Measurements from ENCODE around the gene MEDAG. TPM values are rescaled to one million over a fixed set of nuclear protein-coding genes. Genes with fewer than 3 reads are reported as not detected.

The MEDAG gene
- total RNA-seq, 1 experiment from 2014 or later: 0.67 TPM

- intact Hi-C loops (cut with micrococcal nuclease; ENCODE audit: unreplicated experiment): no loop called here
- Histone ChIP-seq H3K27ac (ENCODE audit: low read length) (no peak overlapping the region), H3K36me3 (ENCODE audit: control insufficient read depth, insufficient read depth, low read length) (no peaks in the 10 kb centered on the region), H3K4me1 (ENCODE audit: control insufficient read depth, insufficient read depth, low read length) (no peaks in the 10 kb centered on the region), H3K4me3 (ENCODE audit: low read depth in 2 of 2, low read length in 2 of 2) (no peak overlapping the region), H3K27me3 (ENCODE audit: control insufficient read depth, insufficient read depth, low read length) (no peaks in the 10 kb centered on the region), H3K9me3 (ENCODE audit: control insufficient read depth, insufficient read depth, low read depth, low read length) (no peaks in the 10 kb centered on the region)
- DNase-seq (ENCODE audit: low read depth, low spot score): no peak
- ChIA-PET POLR2A (interaction anchor here (0.7 kb wide), 1 partner anchor 1068 kb away, joined by 4 read pairs; no protein-coding TSS in a partner anchor), CTCF (no interaction called here)
- no TSS peak for BruUV-seq (replicated peaks)
- ATAC-seq: no peak
- in situ Hi-C loops (cut with HindIII; ENCODE audit: low pct_unique_long_range_greater_than_20kb, low sequenced_read_pairs): no loop called here
- TF ChIP-seq TCF7L2 (IDR thresholded peaks at IDR 0.05; ENCODE audit: low read depth, low read length) (no peak), REST (IDR thresholded peaks at IDR 0.05; ENCODE audit: insufficient read depth in 1 of 2, low read depth in 2 of 2, low read length in 1 of 2) (no peak), CTCF (IDR thresholded peaks at IDR 0.05) (no peak), SIN3A (IDR thresholded peaks at IDR 0.05; ENCODE audit: borderline replicate concordance, insufficient read depth, low read depth, low read length) (no peak), POLR2AphosphoS5 (IDR thresholded peaks at IDR 0.05; ENCODE audit: low read depth, low read length) (no peak)
Observed at GRCh38 chr13:30915691-30916541, 9.8 kb downstream of the MEDAG start.

- ChIA-PET POLR2A (no interaction called here), CTCF (no interaction called here)
- in situ Hi-C loops (cut with HindIII; ENCODE audit: low pct_unique_long_range_greater_than_20kb, low sequenced_read_pairs): no loop called here
Observed at GRCh38 chr13:30916991-30917390, 10.9 kb downstream of the MEDAG start.

More at GRCh38 chr13:30916991-30917390, 10.9 kb downstream of the MEDAG start:
- ATAC-seq: no peak
- H3K4me1 ChIP-seq (ENCODE audit: control insufficient read depth, insufficient read depth, low read length): no peaks in the 10 kb centered on the region
- no peak overlapping the region for H3K27ac ChIP-seq (ENCODE audit: low read length)
- no peaks in the 10 kb centered on the region for H3K9me3 ChIP-seq (ENCODE audit: control insufficient read depth, insufficient read depth, low read depth, low read length)
- no peaks in the 10 kb centered on the region for H3K36me3 ChIP-seq (ENCODE audit: control insufficient read depth, insufficient read depth, low read length)
- DNase-seq (ENCODE audit: low read depth, low spot score): no peak
- H3K27me3 ChIP-seq (ENCODE audit: control insufficient read depth, insufficient read depth, low read length): no peaks in the 10 kb centered on the region
- intact Hi-C loops (cut with micrococcal nuclease; ENCODE audit: unreplicated experiment): no loop called here
- TF ChIP-seq TCF7L2 (IDR thresholded peaks at IDR 0.05; ENCODE audit: low read depth, low read length): no peak
- no peak for TF ChIP-seq SIN3A (IDR thresholded peaks at IDR 0.05; ENCODE audit: borderline replicate concordance, insufficient read depth, low read depth, low read length)
- TF ChIP-seq REST (IDR thresholded peaks at IDR 0.05; ENCODE audit: insufficient read depth in 1 of 2, low read depth in 2 of 2, low read length in 1 of 2): no peak
- TF ChIP-seq CTCF (IDR thresholded peaks at IDR 0.05): no peak
- TF ChIP-seq POLR2AphosphoS5 (IDR thresholded peaks at IDR 0.05; ENCODE audit: low read depth, low read length): no peak
- no TSS peak for BruUV-seq (replicated peaks)
- no peak overlapping the region for H3K4me3 ChIP-seq (ENCODE audit: low read depth in 2 of 2, low read length in 2 of 2)

Data from Panc1 (cell line).